OCI-LY7 (cell line): Measurements from ENCODE around the gene EMC9. TPM values are rescaled to one million over a fixed set of nuclear protein-coding genes. Genes with fewer than 3 reads are reported as not detected.

ENCODE experiments used
- BruUV-seq: library from RNA; stranded (reverse); fragments of 400-500 nt; replicated peaks from 2 replicates; lab custom pipeline; 2021; lab: Mats Ljungman, UMichigan
- CTCF ChIA-PET: fragments of 300-600 bp; sonication (Branson Sonifier 250); formaldehyde crosslinking; loops from one replicate; lab custom pipeline; 2022; ENCODE audit warnings: antibody characterized with exemption; ENCODE audit not compliant: unreplicated experiment; lab: Charles Lee
- POLR2A ChIA-PET: fragments of 300-600 bp; sonication (Branson Sonifier 250); formaldehyde crosslinking; loops from one replicate; lab custom pipeline; 2022; ENCODE audit warnings: antibody characterized with exemption; lab: Charles Lee
- DNase-seq: peaks from one replicate; pipeline ENCODE4 v3.0.0-alpha.2; 2015; ENCODE audit warnings: low spot score
- H2AFZ ChIP-seq: fragments of 200-600 bp; sonication (generic), shearing (Covaris generic); 2 replicates; pipeline ENCODE4 v1.6.1; 2014; ENCODE audit warnings: mild to moderate bottlenecking, antibody characterized with exemption, low read length, moderate library complexity
- H3K27ac ChIP-seq: fragments of 200-600 bp; sonication (generic); 2 replicates; pipeline ENCODE4 v1.5.1; 2014; ENCODE audit warnings: mixed run types, low read depth, mild to moderate bottlenecking, moderate library complexity, low read length, inconsistent platforms; ENCODE audit not compliant: poor library complexity, severe bottlenecking
- H3K36me3 ChIP-seq: fragments of 200-600 bp; sonication (generic); 2 replicates; pipeline ENCODE4 v1.6.1; 2014; ENCODE audit warnings: mild to moderate bottlenecking, antibody characterized with exemption, low read length, moderate library complexity, mixed read lengths; ENCODE audit not compliant: insufficient read depth
- H3K4me1 ChIP-seq: fragments of 200-600 bp; sonication (generic); 2 replicates; pipeline ENCODE4 v1.5.1; 2014; ENCODE audit warnings: mild to moderate bottlenecking, low read length; ENCODE audit not compliant: insufficient read depth, poor library complexity, severe bottlenecking
- H3K4me2 ChIP-seq: fragments of 200-600 bp; sonication (generic); 2 replicates; pipeline ENCODE4 v1.6.1; 2014; ENCODE audit warnings: mild to moderate bottlenecking, low read length
- H3K4me3 ChIP-seq: fragments of 200-600 bp; sonication (generic); 2 replicates; pipeline ENCODE4 v1.5.1; 2014; ENCODE audit warnings: mild to moderate bottlenecking, low read depth, low read length; ENCODE audit not compliant: poor library complexity, severe bottlenecking
- H3K79me2 ChIP-seq: fragments of 200-600 bp; sonication (generic); 2 replicates; pipeline ENCODE4 v1.6.1; 2016; ENCODE audit warnings: low read depth, mild to moderate bottlenecking, low read length, moderate library complexity, mixed read lengths; ENCODE audit not compliant: insufficient read depth
- H3K9me2 ChIP-seq: fragments of 200-600 bp; sonication (generic); 2 replicates; pipeline ENCODE4 v1.6.1; 2016; ENCODE audit warnings: mild to moderate bottlenecking, low read length, mixed read lengths; ENCODE audit not compliant: insufficient read depth
- H3K9me3 ChIP-seq: fragments of 200-600 bp; sonication (generic); 2 replicates; pipeline ENCODE4 v1.6.1; 2014; ENCODE audit warnings: mild to moderate bottlenecking, mixed run types, low read length, mixed read lengths
- H4K20me1 ChIP-seq: fragments of 200-600 bp; sonication (generic); 2 replicates; pipeline ENCODE4 v1.6.1; 2014; ENCODE audit warnings: mild to moderate bottlenecking, antibody characterized with exemption, low read length, moderate library complexity, mixed read lengths; ENCODE audit not compliant: insufficient read depth
- CTCF ChIP-seq: fragments of 200-600 bp; sonication (generic); conservative IDR thresholded peaks from 2 replicates; pipeline ENCODE4 v1.5.1; 2014; ENCODE audit warnings: mild to moderate bottlenecking, antibody characterized with exemption, low read length, moderate library complexity, mixed read lengths
- EZH2phosphoT487 ChIP-seq: fragments of 200-600 bp; sonication (generic); IDR thresholded peaks from 2 replicates; pipeline ENCODE4 v1.6.1; 2018; ENCODE audit warnings: low read depth, borderline replicate concordance, mild to moderate bottlenecking, mixed run types, antibody characterized with exemption, low read length, moderate library complexity, mixed read lengths
- intact Hi-C: fragments of 100-400 bp; cut with micrococcal nuclease; formaldehyde crosslinking; loops from one replicate; pipeline ENCODE4 v1.10.0; 2022; ENCODE audit not compliant: unreplicated experiment
- total RNA-seq, 2 experiments: library from RNA; depleted of rRNA in 1 of 2; stranded (reverse); fragments of >200 nt in 1 of 2; shearing (Covaris generic) in 1 of 2; gene quantifications; 2 replicates each; pipeline ENCODE4 v1.2.3, GENCODE V29; 2014 to 2022

EMC9 gene
- total RNA-seq, 2 experiments from 2014 or later = 72.0 to 74.8 TPM

DNA sequence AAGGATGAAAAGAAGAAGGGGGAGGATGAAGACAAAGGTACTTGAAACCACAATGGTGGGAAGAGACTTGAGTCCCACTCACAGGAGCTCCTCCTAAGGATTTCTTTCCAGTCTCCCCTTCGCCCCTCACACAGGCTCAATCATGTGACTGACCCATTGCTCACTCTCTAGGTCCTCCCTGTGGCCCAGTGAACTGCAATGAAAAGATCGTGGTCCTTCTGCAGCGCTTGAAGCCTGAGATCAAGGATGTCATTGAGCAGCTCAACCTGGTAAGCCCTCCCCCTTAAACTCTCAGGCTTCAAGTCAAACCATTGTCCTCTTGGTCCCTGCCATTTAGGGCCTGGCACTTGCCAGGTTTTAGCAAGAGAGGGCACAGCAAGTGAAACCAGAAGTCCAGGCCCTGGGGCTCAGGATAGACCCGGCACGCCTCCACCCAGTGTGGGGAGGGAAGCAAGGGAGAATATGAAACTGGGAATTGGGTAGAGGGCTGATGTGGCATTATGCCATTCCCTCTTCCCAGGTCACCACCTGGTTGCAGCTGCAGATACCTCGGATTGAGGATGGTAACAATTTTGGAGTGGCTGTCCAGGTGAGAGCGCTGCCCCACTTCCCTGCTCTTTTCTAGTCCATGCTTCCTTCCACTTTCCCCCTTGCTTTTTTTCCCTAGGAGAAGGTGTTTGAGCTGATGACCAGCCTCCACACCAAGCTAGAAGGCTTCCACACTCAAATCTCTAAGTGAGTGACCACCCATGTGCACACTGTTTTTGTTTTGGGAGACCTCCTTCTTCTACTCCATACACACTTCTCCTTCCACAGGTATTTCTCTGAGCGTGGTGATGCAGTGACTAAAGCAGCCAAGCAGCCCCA is 3.6 kb downstream of the EMC9 start:
- POLR2A ChIA-PET = interaction anchor here (0.6 to 4.1 kb wide), 10 partner anchors 9 to 93 kb away, joined by 3 to 43 read pairs (median 4); partner anchors contain the start of genes DCAF11, IRF9, NRL and PCK2
- CTCF ChIA-PET = interaction anchor here (0.6 to 2.1 kb wide), 3 partner anchors 8 to 29 kb away, joined by 3 to 12 read pairs (median 4); partner anchors contain the start of genes DCAF11 and NRL
- Histone ChIP-seq H3K9me3 (no peaks in the 10 kb centered on the region), H3K36me3 (peaks cover 29% of the 10 kb centered on the region), H3K4me2 (peak overlapping the region; percentile 89), H3K9me2 (no peaks in the 10 kb centered on the region), H3K4me1 (peaks cover 42% of the 10 kb centered on the region), H4K20me1 (0 out of 2 replicates have a peak, but pooled peaks cover 6% of the 10 kb centered on the region), H3K4me3 (peak overlapping the region; percentile 98), H3K79me2 (peaks cover 25% of the 10 kb centered on the region), H3K27ac (peak overlapping the region; percentile 46), H2AFZ (no peak overlapping the region)
- TSS peak; percentile 88 for BruUV-seq
- no peak for DNase-seq
- TF ChIP-seq EZH2phosphoT487 = no peak
- no peak for TF ChIP-seq CTCF
- intact Hi-C loops = no loop called here

GRCh38 chr14:24136684-24137528 is 4.5 kb downstream of the EMC9 start:
- Histone ChIP-seq H2AFZ (no peak overlapping the region), H3K9me3 (no peaks in the 10 kb centered on the region), H3K4me2 (peak overlapping the region; percentile 85), H3K9me2 (no peaks in the 10 kb centered on the region), H3K27ac (peak overlapping the region; percentile 46), H3K4me3 (peak overlapping the region; percentile 98), H3K79me2 (peaks cover 25% of the 10 kb centered on the region), H3K4me1 (peaks cover 43% of the 10 kb centered on the region), H4K20me1 (0 out of 2 replicates have a peak, but pooled peaks cover 6% of the 10 kb centered on the region), H3K36me3 (peaks cover 27% of the 10 kb centered on the region)
- TF ChIP-seq CTCF (no peak), EZH2phosphoT487 (no peak)
- ChIA-PET POLR2A (interaction anchor here (0.6 to 4.1 kb wide), 11 partner anchors 10 to 94 kb away, joined by 3 to 43 read pairs (median 5); partner anchors contain the start of genes CHMP4A, DCAF11, NRL and PCK2), CTCF (interaction anchor here (1.3 to 2.1 kb wide), 2 partner anchors 22 to 28 kb away, joined by 4 to 12 read pairs; partner anchors contain the start of genes DCAF11 and NRL)
- intact Hi-C loops = loop anchor here (1.0 kb wide), 2 partner anchors 23 to 24 kb away; partner anchors contain the start of genes DCAF11, IRF9 and NRL
- DNase-seq = no peak
- no TSS peak for BruUV-seq
